Measurements from ENCODE around the gene AK3. TPM values are rescaled to one million over a fixed set of nuclear protein-coding genes. Genes with fewer than 3 reads are reported as not detected.
A peak's percentile ranks its signal among the peaks of the same experiment; 100 is the strongest.

AK3 gene
- total and polyA plus RNA-seq, 10 of the 15 experiments (the other 5 are each of a cell fraction or from before 2014, with no cell fraction given) = 14.2 to 86.6 (median 43.9) TPM

DNA sequence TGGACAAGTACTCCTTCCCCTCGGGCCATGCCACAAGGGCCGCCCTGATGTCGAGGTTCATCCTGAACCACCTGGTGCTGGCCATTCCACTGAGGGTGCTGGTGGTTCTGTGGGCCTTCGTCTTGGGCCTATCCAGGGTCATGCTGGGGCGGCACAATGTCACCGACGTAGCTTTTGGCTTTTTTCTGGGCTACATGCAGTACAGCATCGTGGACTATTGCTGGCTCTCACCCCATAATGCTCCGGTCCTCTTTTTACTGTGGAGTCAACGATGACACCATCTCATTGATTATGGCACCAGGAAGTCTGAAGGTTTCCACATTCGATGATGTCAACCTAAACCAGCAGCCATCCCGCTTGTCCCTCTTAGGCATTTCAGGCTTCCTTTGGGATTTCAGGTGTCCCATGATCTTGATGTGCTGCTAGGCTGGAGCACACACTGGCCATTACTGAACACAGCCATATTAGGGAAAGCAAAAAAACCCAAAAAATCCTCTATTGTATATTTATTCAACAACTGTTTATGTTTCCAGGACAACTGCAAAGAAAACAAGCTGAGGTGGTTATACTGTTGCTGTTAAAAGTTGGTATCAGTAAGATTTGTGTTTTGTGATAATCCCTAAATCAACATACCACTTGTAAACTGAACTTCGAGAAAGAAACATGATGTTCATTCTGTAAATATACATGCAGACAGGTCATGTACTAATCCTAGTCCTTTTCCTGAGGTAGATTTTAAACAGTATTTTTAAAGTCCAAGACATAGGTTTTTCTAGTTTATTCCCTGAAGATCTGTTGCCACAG is 77.8 kb downstream of the AK3 start:
- peak overlapping the region; percentile 100 for H3K4me2 ChIP-seq (ENCODE audit: control insufficient read depth, insufficient read depth)
- H3K9me3 ChIP-seq (replicated peaks; ENCODE audit: control insufficient read depth, insufficient read depth, low read length) = no peaks in the 10 kb centered on the region
- DNase-seq (ENCODE audit: low read depth, low spot score) (no peak), ATAC-seq (peak; percentile 2; the same call in 2 of the 3 replicates), FAIRE-seq (no peak)
- peaks cover 21% of the 10 kb centered on the region for H3K4me1 ChIP-seq (ENCODE audit: control insufficient read depth, insufficient read depth, low read length)
- no peak overlapping the region for H3K27ac ChIP-seq (ENCODE audit: control insufficient read depth, insufficient read depth)
- intact Hi-C loops (cut with micrococcal nuclease; ENCODE audit: unreplicated experiment) = loop anchor here (10.0 kb wide), 1 partner anchor 782 kb away; no protein-coding TSS in a partner anchor
- TF ChIP-seq, protein P1, sequence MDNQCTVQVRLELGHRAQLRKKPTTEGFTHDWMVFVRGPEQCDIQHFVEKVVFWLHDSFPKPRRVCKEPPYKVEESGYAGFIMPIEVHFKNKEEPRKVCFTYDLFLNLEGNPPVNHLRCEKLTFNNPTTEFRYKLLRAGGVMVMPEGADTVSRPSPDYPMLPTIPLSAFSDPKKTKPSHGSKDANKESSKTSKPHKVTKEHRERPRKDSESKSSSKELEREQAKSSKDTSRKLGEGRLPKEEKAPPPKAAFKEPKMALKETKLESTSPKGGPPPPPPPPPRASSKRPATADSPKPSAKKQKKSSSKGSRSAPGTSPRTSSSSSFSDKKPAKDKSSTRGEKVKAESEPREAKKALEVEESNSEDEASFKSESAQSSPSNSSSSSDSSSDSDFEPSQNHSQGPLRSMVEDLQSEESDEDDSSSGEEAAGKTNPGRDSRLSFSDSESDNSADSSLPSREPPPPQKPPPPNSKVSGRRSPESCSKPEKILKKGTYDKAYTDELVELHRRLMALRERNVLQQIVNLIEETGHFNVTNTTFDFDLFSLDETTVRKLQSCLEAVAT (IDR thresholded peaks at IDR 0.05) = peak; percentile 56
- TF ChIP-seq NBN (IDR thresholded peaks at IDR 0.05) (0 out of 2 replicates have a peak, but pooled peaks have one; percentile 12), HDGF (IDR thresholded peaks at IDR 0.05) (0 out of 2 replicates have a peak, but pooled peaks have one; percentile 15), CEBPZ (IDR thresholded peaks at IDR 0.05; ENCODE audit: low read depth, low read length) (no peak), BMI1 (IDR thresholded peaks at IDR 0.05; ENCODE audit: borderline replicate concordance) (no peak)
- POLR2A ChIA-PET = interaction anchor here (1.0 to 1.6 kb wide), 2 partner anchors 9 to 18 kb away, joined by 4 read pairs; no protein-coding TSS in a partner anchor
- SMC1A ChIA-PET (ENCODE audit: uncharacterized antibody, unreplicated experiment) = interaction anchor here (1.6 to 2.1 kb wide), 4 partner anchors 18 to 77 kb away, joined by 4 to 6 read pairs (median 4); partner anchors contain the start of gene AK3
- H3K27me3 ChIP-seq (replicated peaks in 1 of 2; ENCODE audit: control insufficient read depth in 2 of 2, insufficient read depth in 2 of 2, low read length in 1 of 2) = no peaks in the 10 kb centered on the region
- in situ Hi-C loops (cut with MboI) = no loop called here
- peak overlapping the region; percentile 73 for H3K9ac ChIP-seq (ENCODE audit: control insufficient read depth, insufficient read depth, low read length)
- no TSS peak for BruUV-seq (replicated peaks)
- RAD21 ChIA-PET (ENCODE audit: unreplicated experiment) = interaction anchor here (0.8 to 1.0 kb wide), 3 partner anchors 19 to 77 kb away, joined by 3 to 4 read pairs (median 3); partner anchors contain the start of gene AK3
- no peaks in the 10 kb centered on the region; the same call in 1 of the 2 replicates for H4K20me1 ChIP-seq (ENCODE audit: control insufficient read depth, insufficient read depth)
- peaks cover 5% of the 10 kb centered on the region for H3K79me2 ChIP-seq (ENCODE audit: control insufficient read depth, insufficient read depth, low read length)
- H3K36me3 ChIP-seq (ENCODE audit: control insufficient read depth in 2 of 2, insufficient read depth in 2 of 2, low read length in 1 of 2) = no peaks in the 10 kb centered on the region
- H2AFZ ChIP-seq (ENCODE audit: control insufficient read depth, low read depth, low read length) = no peak overlapping the region
- CTCF ChIA-PET = interaction anchor here (0.6 to 3.5 kb wide), 8 partner anchors 19 to 154 kb away, joined by 3 to 14 read pairs (median 4); partner anchors contain the start of gene AK3
- 85% methylated on average over 13 of the region's 13 CpGs for WGBS (ENCODE audit: insufficient coverage, insufficient replicate concordance, low lambda C conversion rate, missing lambda C conversion rate)
- peak overlapping the region; percentile 85 for H3K4me3 ChIP-seq
